Prostate gland (tissue), 2 donors: ENCODE data around the gene DDN. TPM values are rescaled to one million over a fixed set of nuclear protein-coding genes. Genes with fewer than 3 reads are reported as not detected.

ENCODE experiments used
- DNase-seq: peaks from one replicate; pipeline ENCODE4 v3.0.0-alpha.2; 2019; ENCODE audit warnings: low spot score
- H3K27ac ChIP-seq, 2 donors: fragments of 200-600 bp; sonication (generic); 2 replicates each; pipeline ENCODE4 v1.5.1; 2017 to 2019
- H3K27me3 ChIP-seq: fragments of 200-600 bp; sonication (generic); replicated peaks from 2 replicates; pipeline ENCODE4 v1.5.1; 2019; ENCODE audit not compliant: insufficient read depth
- H3K36me3 ChIP-seq, 2 donors: fragments of 200-600 bp; sonication (generic); 1 replicate in 1 of 2; 2 replicates in 1 of 2; pipeline versions ENCODE4 v1.5.1 to v1.8.1; 2017 to 2019
- H3K4me1 ChIP-seq: fragments of 200-600 bp; sonication (generic); replicated peaks from 2 replicates; pipeline ENCODE4 v1.5.1; 2019
- H3K4me3 ChIP-seq, 2 donors: fragments of 200-600 bp; sonication (generic); 2 replicates each; pipeline ENCODE4 v1.5.1; 2017 to 2019
- H3K9me3 ChIP-seq: fragments of 200-600 bp; sonication (generic); 2 replicates; pipeline ENCODE4 v1.5.1; 2017
- POLR2A ChIP-seq: fragments of 450-650 bp; IDR thresholded peaks from one replicate; pipeline ENCODE4 v1.6.1; 2016; ENCODE audit warnings: antibody characterized with exemption, mild to moderate bottlenecking
- POLR2AphosphoS5 ChIP-seq: sonication (generic); formaldehyde crosslinking; IDR thresholded peaks from one replicate; pipeline ENCODE4 v1.6.1; 2017; ENCODE audit warnings: antibody characterized with exemption
- WGBS: methylation state at CpG from one replicate; pipeline ENCODE4 v1.1.5; 2018; 5-methylcytosine and 5-hydroxymethylcytosine counted together
- intact Hi-C: fragments of 100-400 bp; cut with DNase I; formaldehyde crosslinking; loops from one replicate; pipeline ENCODE4 v1.14.2; 2022
- total RNA-seq, 2 donors: library from RNA; depleted of rRNA; stranded (reverse); fragments of >200 nt; gene quantifications; one replicate each; pipeline ENCODE4 v1.1.0, GENCODE V29; 2016
- TF ChIP-seq, protein P1 (sequence below), 4 experiments: fragments of 200-600 bp in 2 of 4; fragments of 450-650 bp in 2 of 4; sonication (generic) in 2 of 4; IDR thresholded peaks; 1 replicate in 3 of 4; 2 replicates in 1 of 4; pipeline ENCODE4 v1.5.1; 2016 to 2019; ENCODE audit warnings: antibody characterized with exemption in 4 of 4, mild to moderate bottlenecking in 2 of 4, moderate library complexity in 2 of 4

DDN gene
- total RNA-seq, 2 donors from 2014 or later = 1.0 TPM; not detected in 1

DNA sequence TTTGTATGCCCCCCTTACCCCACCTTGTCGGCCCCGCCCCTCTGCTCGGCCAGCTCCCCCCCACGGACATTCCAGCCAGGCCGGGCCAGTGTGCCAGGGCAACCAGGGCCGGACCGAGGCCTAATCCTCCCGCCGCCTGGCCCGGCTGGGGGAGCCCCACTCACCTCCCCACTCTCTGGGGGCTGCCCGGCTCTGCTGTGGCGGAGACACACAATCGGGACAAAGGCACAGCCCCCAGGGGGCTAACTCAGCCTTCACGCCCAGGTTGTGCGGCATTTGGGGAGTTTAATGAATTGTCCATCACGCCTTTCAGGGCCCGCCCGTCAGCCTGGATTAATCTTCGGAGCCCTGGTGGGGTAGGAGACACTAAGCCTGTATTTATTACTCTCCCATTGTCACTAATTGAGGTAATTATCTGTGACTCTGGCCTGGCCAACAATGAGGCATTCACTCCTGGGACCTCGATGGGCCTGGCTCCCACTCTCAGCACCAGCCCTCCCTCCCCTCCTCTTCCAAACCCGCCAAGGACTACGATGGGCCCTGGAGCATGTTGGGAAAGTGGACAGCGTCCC, 12.4 kb downstream of the DDN start:
- H3K9me3 ChIP-seq = no peaks in the 10 kb centered on the region
- no peak for DNase-seq
- WGBS = 63% methylated on average over 23 of the region's 23 CpGs
- no peak overlapping the region for H3K4me3 ChIP-seq
- no peaks in the 10 kb centered on the region for H3K36me3 ChIP-seq
- H3K4me1 ChIP-seq = no peaks in the 10 kb centered on the region
- H3K27ac ChIP-seq = no peak overlapping the region
- H3K27me3 ChIP-seq = no peaks in the 10 kb centered on the region
- intact Hi-C loops = no loop called here
- no peak for TF ChIP-seq POLR2AphosphoS5
- TF ChIP-seq POLR2A = no peak
- TF ChIP-seq, protein P1, sequence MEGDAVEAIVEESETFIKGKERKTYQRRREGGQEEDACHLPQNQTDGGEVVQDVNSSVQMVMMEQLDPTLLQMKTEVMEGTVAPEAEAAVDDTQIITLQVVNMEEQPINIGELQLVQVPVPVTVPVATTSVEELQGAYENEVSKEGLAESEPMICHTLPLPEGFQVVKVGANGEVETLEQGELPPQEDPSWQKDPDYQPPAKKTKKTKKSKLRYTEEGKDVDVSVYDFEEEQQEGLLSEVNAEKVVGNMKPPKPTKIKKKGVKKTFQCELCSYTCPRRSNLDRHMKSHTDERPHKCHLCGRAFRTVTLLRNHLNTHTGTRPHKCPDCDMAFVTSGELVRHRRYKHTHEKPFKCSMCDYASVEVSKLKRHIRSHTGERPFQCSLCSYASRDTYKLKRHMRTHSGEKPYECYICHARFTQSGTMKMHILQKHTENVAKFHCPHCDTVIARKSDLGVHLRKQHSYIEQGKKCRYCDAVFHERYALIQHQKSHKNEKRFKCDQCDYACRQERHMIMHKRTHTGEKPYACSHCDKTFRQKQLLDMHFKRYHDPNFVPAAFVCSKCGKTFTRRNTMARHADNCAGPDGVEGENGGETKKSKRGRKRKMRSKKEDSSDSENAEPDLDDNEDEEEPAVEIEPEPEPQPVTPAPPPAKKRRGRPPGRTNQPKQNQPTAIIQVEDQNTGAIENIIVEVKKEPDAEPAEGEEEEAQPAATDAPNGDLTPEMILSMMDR (IDR thresholded peaks at IDR 0.05) = no peak

DNA sequence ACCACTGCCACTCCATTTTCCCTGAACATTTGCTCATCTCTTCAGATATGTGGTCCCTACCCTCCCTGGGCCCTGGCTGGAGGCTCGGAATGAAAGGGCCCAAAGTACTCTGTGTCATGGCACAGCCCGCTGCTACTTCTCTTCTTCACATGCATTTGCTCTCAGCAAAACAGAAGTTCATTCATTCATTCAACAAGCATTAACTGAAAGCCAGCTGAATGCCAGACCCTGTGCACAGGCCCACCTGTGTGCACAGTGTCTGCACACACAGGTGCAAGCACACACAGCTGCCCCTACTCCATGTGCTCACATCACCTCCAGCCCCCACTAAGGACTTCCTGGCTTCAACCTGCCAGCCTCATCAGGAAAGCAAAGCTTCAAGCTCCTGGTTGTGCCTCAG, 13.3 kb downstream of the DDN start:
- TF ChIP-seq, protein P1 (IDR thresholded peaks at IDR 0.05) = no peak
- no peak for TF ChIP-seq POLR2A
- no peak for TF ChIP-seq POLR2AphosphoS5
- intact Hi-C loops = no loop called here
- H3K4me1 ChIP-seq = no peaks in the 10 kb centered on the region
- no peaks in the 10 kb centered on the region for H3K9me3 ChIP-seq
- 82% methylated on average over 2 of the region's 2 CpGs for WGBS
- H3K36me3 ChIP-seq = no peaks in the 10 kb centered on the region
- no peak overlapping the region for H3K27ac ChIP-seq
- H3K27me3 ChIP-seq = peaks cover 7% of the 10 kb centered on the region
- DNase-seq = no peak
- H3K4me3 ChIP-seq = no peak overlapping the region

DNA sequence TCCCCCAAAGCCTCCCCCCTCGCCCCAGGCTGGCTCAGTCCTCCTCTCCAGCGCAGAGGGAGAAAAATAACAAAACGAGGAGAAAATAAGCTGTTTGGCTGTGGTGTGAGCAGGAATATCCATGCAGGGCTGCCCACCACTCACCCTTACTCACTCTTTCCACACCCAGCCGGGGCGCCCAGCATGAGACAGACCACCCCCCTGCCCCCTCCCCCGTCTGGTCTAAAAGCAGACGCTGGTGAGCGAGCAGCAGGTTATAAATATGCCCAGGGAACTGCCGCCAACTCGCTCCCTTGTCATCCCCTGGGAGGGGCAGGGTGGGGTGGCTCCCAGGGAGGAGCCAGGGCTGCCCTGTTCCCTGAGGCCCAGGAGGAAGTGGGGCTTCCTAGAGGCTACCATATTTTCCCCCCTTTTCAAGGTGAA, 13.7 kb downstream of the DDN start:
- H3K4me3 ChIP-seq = no peak overlapping the region
- no peak for DNase-seq
- TF ChIP-seq, protein P1 (IDR thresholded peaks at IDR 0.05) = no peak
- no peak for TF ChIP-seq POLR2A
- TF ChIP-seq POLR2AphosphoS5 = no peak
- no peaks in the 10 kb centered on the region for H3K36me3 ChIP-seq
- peaks cover 7% of the 10 kb centered on the region for H3K27me3 ChIP-seq
- H3K9me3 ChIP-seq = no peaks in the 10 kb centered on the region
- no peaks in the 10 kb centered on the region for H3K4me1 ChIP-seq
- WGBS = 30% methylated on average over 10 of the region's 10 CpGs
- intact Hi-C loops = no loop called here
- no peak overlapping the region for H3K27ac ChIP-seq

DNA sequence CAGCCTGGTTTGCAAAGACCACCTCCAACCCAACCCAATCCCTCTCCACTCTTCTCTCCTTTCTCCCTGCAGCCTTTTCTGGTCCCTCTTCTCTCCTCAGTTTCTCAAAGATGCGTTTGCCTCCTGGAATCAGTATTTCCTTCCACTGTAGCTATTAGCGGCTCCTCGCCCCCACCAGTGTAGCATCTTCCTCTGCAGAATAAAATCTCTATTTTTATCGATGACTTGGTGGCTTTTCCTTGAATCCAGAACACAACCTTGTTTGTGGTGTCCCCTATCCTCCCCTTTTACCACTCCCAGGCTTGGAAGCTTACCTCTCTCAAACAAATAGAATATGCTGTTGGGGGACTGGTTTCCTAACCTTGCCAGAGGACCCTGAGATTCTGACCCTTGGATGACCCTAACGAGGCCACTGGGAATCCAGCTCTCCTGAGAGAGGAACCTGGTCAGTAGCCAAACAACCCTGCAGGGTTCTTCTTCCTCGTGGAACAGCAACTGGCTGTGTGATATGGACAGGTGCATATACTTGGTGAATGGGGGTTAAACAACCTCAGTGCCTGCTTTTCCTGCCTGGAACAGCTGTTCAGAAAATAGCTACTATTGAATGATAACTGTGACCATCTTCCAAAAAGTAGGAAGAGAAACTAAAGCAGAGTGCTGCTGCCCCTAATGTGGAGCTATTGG, 16.6 kb downstream of the DDN start:
- H3K36me3 ChIP-seq = no peaks in the 10 kb centered on the region
- H3K27ac ChIP-seq = no peak overlapping the region
- no peak overlapping the region for H3K4me3 ChIP-seq
- peaks cover 25% of the 10 kb centered on the region for H3K27me3 ChIP-seq
- no peak for TF ChIP-seq POLR2A
- TF ChIP-seq, protein P1 (IDR thresholded peaks at IDR 0.05) = no peak
- TF ChIP-seq POLR2AphosphoS5 = no peak
- H3K4me1 ChIP-seq = peaks cover 12% of the 10 kb centered on the region
- no peaks in the 10 kb centered on the region for H3K9me3 ChIP-seq
- 56% methylated on average over 6 of the region's 6 CpGs for WGBS
- no peak for DNase-seq
- intact Hi-C loops = no loop called here

DNA sequence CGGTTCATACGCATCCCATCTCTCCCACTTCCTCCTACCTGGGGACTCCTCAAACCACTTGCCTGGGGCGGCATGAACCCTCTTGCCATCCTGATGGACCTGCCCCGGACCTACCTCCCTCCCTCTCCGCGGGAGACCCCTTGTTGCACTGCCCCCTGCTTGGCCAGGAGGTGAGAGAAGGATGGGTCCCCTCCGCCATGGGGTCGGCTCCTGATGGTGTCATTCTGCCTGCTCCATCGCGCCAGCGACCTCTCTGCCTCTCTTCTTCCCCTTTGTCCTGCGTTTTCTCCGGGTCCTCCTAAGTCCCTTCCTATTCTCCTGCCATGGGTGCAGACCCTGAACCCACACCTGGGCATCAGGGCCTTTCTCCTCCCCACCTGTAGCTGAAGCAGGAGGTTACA, 17.4 kb downstream of the DDN start:
- H3K27me3 ChIP-seq = peaks cover 25% of the 10 kb centered on the region
- intact Hi-C loops = no loop called here

More for the DNA sequence above, 17.4 kb downstream of the DDN start:
- TF ChIP-seq POLR2A = no peak
- TF ChIP-seq POLR2AphosphoS5 = no peak
- TF ChIP-seq, protein P1 (IDR thresholded peaks at IDR 0.05) = no peak
- Histone ChIP-seq H3K4me3 (no peak overlapping the region), H3K36me3 (no peaks in the 10 kb centered on the region), H3K9me3 (no peaks in the 10 kb centered on the region), H3K4me1 (peaks cover 12% of the 10 kb centered on the region), H3K27ac (no peak overlapping the region)
- DNase-seq = no peak
- 16% methylated on average over 13 of the region's 13 CpGs for WGBS
